NCI-H748 (cell line): Measurements from ENCODE around the gene FRAT2.
A peak's percentile ranks its signal among the peaks of the same experiment; 100 is the strongest.
"Not testable (repeated sequence)": the region's sequence is repeated elsewhere in the genome, so short reads cannot be mapped to it uniquely, and the experiment has no call there.

Experiments used
- DNase-seq: peaks from one replicate; lab custom pipeline; 2025; ENCODE audit not compliant: unreplicated experiment; lab: John Stamatoyannopoulos, UW

Gene FRAT2

GRCh38 chr10:97356918-97357317, 22.4 kb upstream of the FRAT2 start:
- DNase-seq: no peak

- DNase-seq: no peak
These were observed 21.9 kb upstream of the FRAT2 start for GRCh38 chr10:97356318-97356914.

GRCh38 chr10:97355571-97355975, 21.0 kb upstream of the FRAT2 start:
- DNase-seq: peak; percentile 2

- no peak for DNase-seq
These were observed 19.4 kb upstream of the FRAT2 start for GRCh38 chr10:97353945-97354344.

- no peak for DNase-seq
These were observed 15.4 kb upstream of the FRAT2 start for GRCh38 chr10:97349752-97350513.

- DNase-seq: no peak
These were observed 12.8 kb upstream of the FRAT2 start for GRCh38 chr10:97347317-97347716.

GRCh38 chr10:97343664-97344063, 9.1 kb upstream of the FRAT2 start:
- not testable (repeated sequence) for DNase-seq

- no peak for DNase-seq
These were observed 6.9 kb upstream of the FRAT2 start for GRCh38 chr10:97341416-97341815.

- no peak for DNase-seq
These were observed 3.5 kb upstream of the FRAT2 start for GRCh38 chr10:97338041-97338440.

- DNase-seq: peak; percentile 75
These were observed 2.7 kb upstream of the FRAT2 start for GRCh38 chr10:97336942-97337831.

- DNase-seq: no peak
These were observed 1.9 kb upstream of the FRAT2 start for GRCh38 chr10:97336446-97336845.

GRCh38 chr10:97336006-97336405, 1.5 kb upstream of the FRAT2 start:
- DNase-seq: no peak

- DNase-seq: no peak
These were observed 675 bp upstream of the FRAT2 start for GRCh38 chr10:97335188-97335619.

GRCh38 chr10:97333601-97334369, 744 bp downstream of the FRAT2 start:
- peak; percentile 45 for DNase-seq

GRCh38 chr10:97333351-97333600, 1.3 kb downstream of the FRAT2 start:
- peak; percentile 29 for DNase-seq

- DNase-seq: peak; percentile 27
These were observed 1.8 kb downstream of the FRAT2 start for GRCh38 chr10:97332591-97333350.

GRCh38 chr10:97331153-97331703, 3.3 kb downstream of the FRAT2 start:
- DNase-seq: no peak

- DNase-seq: no peak
These were observed 4.8 kb downstream of the FRAT2 start for GRCh38 chr10:97329766-97330165.

GRCh38 chr10:97328646-97329453, 5.7 kb downstream of the FRAT2 start:
- peak; percentile 21 for DNase-seq
